VCaP (cell line): ENCODE data around the gene GPR143.
"Not testable (repeated sequence)": the region's sequence is repeated elsewhere in the genome, so short reads cannot be mapped to it uniquely, and the experiment has no call there.

Source experiments
- H3K27ac ChIP-seq: fragments of 450-650 bp; 2 replicates; pipeline ENCODE4 v1.5.1; 2017
- CTCF ChIP-seq: fragments of 450-650 bp; conservative IDR thresholded peaks from 2 replicates; pipeline ENCODE4 v1.5.1; 2017; ENCODE audit warnings: mild to moderate bottlenecking, moderate library complexity

Gene GPR143

GRCh38 chrX:9765737-9766097 lies at the start of gene GPR143:
Gene GPR143, minus strand, starts transcription at chrX:9765847. Its CDS starts 30 bp downstream, at chrX:9765817.
- TF ChIP-seq CTCF, result no peak

GRCh38 chrX:9811086-9811485 lies 45.4 kb upstream of the GPR143 start:
- not testable (repeated sequence) for H3K27ac ChIP-seq

More at GRCh38 chrX:9765737-9766097, at the start of gene GPR143:
- no peak within 1 kb of the TSS for H3K27ac ChIP-seq

- H3K27ac ChIP-seq, result not testable (repeated sequence)
Measured at GRCh38 chrX:9809876-9810275, 44.2 kb upstream of the GPR143 start.

GRCh38 chrX:9807355-9808182 lies 41.9 kb upstream of the GPR143 start:
- no peak for TF ChIP-seq CTCF
- H3K27ac ChIP-seq, result no peak overlapping the region

GRCh38 chrX:9805956-9806355 lies 40.3 kb upstream of the GPR143 start:
- H3K27ac ChIP-seq, result no peak overlapping the region
- no peak for TF ChIP-seq CTCF

- no peak overlapping the region for H3K27ac ChIP-seq
- no peak for TF ChIP-seq CTCF
Measured at GRCh38 chrX:9804444-9804843, 38.8 kb upstream of the GPR143 start.

GRCh38 chrX:9802737-9803136 lies 37.1 kb upstream of the GPR143 start:
- TF ChIP-seq CTCF, result no peak

GRCh38 chrX:9797384-9798360 lies 32.0 kb upstream of the GPR143 start:
- no peak for TF ChIP-seq CTCF
- no peak overlapping the region for H3K27ac ChIP-seq

More at GRCh38 chrX:9802737-9803136, 37.1 kb upstream of the GPR143 start:
- no peak overlapping the region for H3K27ac ChIP-seq
